Measurements from ENCODE around the gene HIBADH.

- TF ChIP-seq CTCF (conservative IDR thresholded peaks at IDR 0.05) = no peak
- TF ChIP-seq ZFX (IDR thresholded peaks at IDR 0.05) = no peak
Measured at GRCh38 chr7:27586825-27587224, 75.9 kb downstream of the HIBADH start.

All from C4-2B (cell line).